PC-3 (cell line): ENCODE measurements around the gene ECEL1. TPM values are rescaled to one million over a fixed set of nuclear protein-coding genes. Genes with fewer than 3 reads are reported as not detected.
"Not testable (repeated sequence)": the region's sequence is repeated elsewhere in the genome, so short reads cannot be mapped to it uniquely, and the experiment has no call there.

Experiments used
- ATAC-seq: fragments of 200-7000 bp; cut with Tn5 transposase; 2 replicates; pipeline ENCODE4 v1.9.1; 2020; ENCODE audit warnings: mild to moderate bottlenecking, moderate library complexity
- BruUV-seq: library from RNA; stranded (reverse); fragments of 400-500 nt; replicated peaks from 2 replicates; lab custom pipeline; 2021; lab: Mats Ljungman, UMichigan
- CTCF ChIA-PET: fragments of 300-600 bp; sonication (Branson Sonifier 250); formaldehyde crosslinking; loops from one replicate; lab custom pipeline; 2022; ENCODE audit warnings: antibody characterized with exemption; lab: Charles Lee
- POLR2A ChIA-PET: fragments of 300-600 bp; sonication (Branson Sonifier 250); formaldehyde crosslinking; loops from one replicate; lab custom pipeline; 2022; ENCODE audit warnings: antibody characterized with exemption; ENCODE audit not compliant: unreplicated experiment; lab: Charles Lee
- DNase-seq: peaks from one replicate; pipeline ENCODE4 v3.0.0-alpha.2; 2015
- H2AFZ ChIP-seq: fragments of 300-600 bp; sonication (generic); 2 replicates; pipeline ENCODE4 v1.6.0; 2016; ENCODE audit warnings: antibody characterized with exemption, low read length
- H3F3A ChIP-seq: fragments of 300-600 bp; sonication (generic); one replicate; pipeline ENCODE4 v1.6.0; 2017; ENCODE audit warnings: antibody characterized with exemption, low read length, control low read depth, mild to moderate bottlenecking; ENCODE audit not compliant: unreplicated experiment
- H3K27ac ChIP-seq: fragments of 300-600 bp; sonication (generic); 2 replicates; pipeline ENCODE4 v1.5.1; 2016; ENCODE audit warnings: mild to moderate bottlenecking, low read length
- H3K27me3 ChIP-seq: fragments of 300-600 bp; sonication (generic); 2 replicates; pipeline ENCODE4 v1.6.1; 2016; ENCODE audit warnings: low read length, mixed read lengths
- H3K36me3 ChIP-seq: fragments of 300-600 bp; sonication (generic); 2 replicates; pipeline ENCODE4 v1.6.1; 2016; ENCODE audit warnings: low read depth, mixed run types, low read length, mixed read lengths
- H3K4me1 ChIP-seq: fragments of 300-600 bp; sonication (generic); 2 replicates; pipeline ENCODE4 v1.5.1; 2016; ENCODE audit warnings: low read length; ENCODE audit not compliant: insufficient read depth
- H3K4me2 ChIP-seq: fragments of 300-600 bp; sonication (generic); 2 replicates; pipeline ENCODE4 v1.6.0; 2016; ENCODE audit warnings: low read length
- H3K4me3 ChIP-seq: fragments of 300-600 bp; sonication (generic); 2 replicates; pipeline ENCODE4 v1.5.1; 2016; ENCODE audit warnings: mild to moderate bottlenecking, low read length, mixed read lengths
- H3K79me2 ChIP-seq: fragments of 300-600 bp; sonication (generic); 2 replicates; pipeline ENCODE4 v1.6.1; 2017; ENCODE audit warnings: low read length, mixed read lengths
- H3K9ac ChIP-seq: fragments of 300-600 bp; sonication (generic); 2 replicates; pipeline ENCODE4 v1.6.0; 2016; ENCODE audit warnings: mild to moderate bottlenecking, low read length
- H3K9me2 ChIP-seq: fragments of 300-600 bp; sonication (generic); replicated peaks from 2 replicates; pipeline ENCODE4 v1.6.1; 2016; ENCODE audit warnings: mixed run types, low read length, mixed read lengths
- H3K9me3 ChIP-seq: fragments of 300-600 bp; sonication (generic); 2 replicates; pipeline ENCODE4 v1.6.1; 2016; ENCODE audit warnings: low read length, mixed read lengths
- H4K20me1 ChIP-seq: fragments of 300-600 bp; sonication (generic); 2 replicates; pipeline ENCODE4 v1.6.1; 2016; ENCODE audit warnings: low read length, mixed read lengths
- CTCF ChIP-seq: fragments of 300-600 bp; sonication (generic); conservative IDR thresholded peaks from 2 replicates; pipeline ENCODE4 v1.5.1; 2017; ENCODE audit warnings: antibody characterized with exemption, low read depth, mild to moderate bottlenecking, low read length
- EZH2 ChIP-seq: fragments of 300-600 bp; sonication (generic); IDR thresholded peaks from one replicate; pipeline ENCODE4 v1.6.1; 2017; ENCODE audit warnings: antibody characterized with exemption, mild to moderate bottlenecking, low read length; ENCODE audit not compliant: unreplicated experiment
- EZH2phosphoT487 ChIP-seq: fragments of 300-600 bp; sonication (generic); IDR thresholded peaks from 2 replicates; pipeline ENCODE4 v1.6.1; 2018; ENCODE audit warnings: mild to moderate bottlenecking, antibody characterized with exemption, low read length, borderline replicate concordance
- intact Hi-C: fragments of 100-400 bp; cut with micrococcal nuclease; formaldehyde crosslinking; loops from 2 replicates; pipeline ENCODE4 v1.9.0; 2023
- total RNA-seq: library from RNA; depleted of rRNA; stranded (reverse); fragments of >200 nt; gene quantifications from 2 replicates; pipeline ENCODE4 v1.2.3, GENCODE V29; 2014

The ECEL1 gene
- total RNA-seq, 1 experiment from 2014 or later = not detected

- H3K79me2 ChIP-seq = no peaks in the 10 kb centered on the region
- BruUV-seq = no TSS peak
- TF ChIP-seq EZH2 (no peak), CTCF (no peak), EZH2phosphoT487 (no peak)
- no peak within 1 kb of the TSS for H3K4me3 ChIP-seq
- ChIA-PET POLR2A (no interaction called here), CTCF (no interaction called here)
- H4K20me1 ChIP-seq = no peaks in the 10 kb centered on the region
- no peaks in the 10 kb centered on the region for H3K4me1 ChIP-seq
- no peak within 1 kb of the TSS for H3K27ac ChIP-seq
- DNase-seq (no peak), ATAC-seq (no peak)
- intact Hi-C loops = no loop called here
- no peaks in the 10 kb centered on the region for H3F3A ChIP-seq
- no peaks in the 10 kb centered on the region for H3K9me3 ChIP-seq
- no peak within 1 kb of the TSS for H2AFZ ChIP-seq
- H3K36me3 ChIP-seq = no peaks in the 10 kb centered on the region
- H3K9me2 ChIP-seq = no peaks in the 10 kb centered on the region
- H3K9ac ChIP-seq = no peak within 1 kb of the TSS
- H3K4me2 ChIP-seq = no peak within 1 kb of the TSS
- H3K27me3 ChIP-seq = 0 out of 2 replicates have a peak, but pooled peaks cover 4% of the 10 kb centered on the region
Observed at GRCh38 chr2:232455426-232456255, 32.0 kb downstream of the ECEL1 start, which contains the start of gene ALPI. ALPI (plus strand) TSS chr2:232456153; CDS start chr2:232456200, 47 bp downstream.

DNA sequence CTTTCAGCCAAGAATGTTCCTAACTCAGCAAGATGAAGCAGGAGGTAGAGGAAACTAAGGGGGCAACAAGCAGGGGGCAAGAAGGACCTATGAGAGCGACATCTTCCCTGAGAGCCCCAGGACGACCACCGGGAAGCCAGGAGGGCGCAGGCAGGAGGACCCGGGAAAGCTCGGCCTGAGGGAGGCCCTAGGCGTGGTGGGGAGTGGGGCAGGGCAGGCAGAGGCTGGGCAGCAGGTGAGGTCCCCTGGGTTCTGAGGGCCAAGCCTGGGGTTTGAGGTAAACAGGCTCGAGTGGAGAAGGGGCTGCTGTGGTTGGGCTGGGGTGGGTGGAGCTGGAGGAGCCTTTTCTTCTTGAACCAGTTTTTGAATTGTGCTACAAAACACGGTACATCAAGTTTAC is 33.0 kb downstream of the ECEL1 start:
- H3F3A ChIP-seq = no peaks in the 10 kb centered on the region
- 0 out of 2 replicates have a peak, but pooled peaks cover 4% of the 10 kb centered on the region for H3K27me3 ChIP-seq

DNA sequence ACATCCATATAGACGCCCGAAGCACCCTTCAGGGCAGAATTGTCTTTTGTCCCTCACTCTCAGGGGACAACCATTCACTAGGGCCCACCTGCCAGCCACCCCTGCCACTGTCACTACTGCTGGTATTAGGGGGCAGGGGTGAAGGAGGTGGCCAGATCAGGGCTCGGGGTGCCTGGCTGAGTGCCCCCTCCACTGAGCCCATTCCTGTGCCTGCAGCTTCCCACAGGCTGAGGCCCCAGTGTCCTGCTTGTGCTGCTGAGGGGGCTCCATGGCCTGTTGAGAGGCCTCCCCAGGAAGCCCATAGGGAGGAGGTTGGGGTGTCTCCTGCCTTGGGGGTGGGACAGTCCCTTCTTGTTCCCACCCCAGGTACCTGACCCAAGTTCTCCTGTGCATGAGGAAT is 36.0 kb downstream of the ECEL1 start:
- H3K36me3 ChIP-seq, CTCF ChIA-PET, ATAC-seq, H3K9ac ChIP-seq, H3K4me1 ChIP-seq, H3K27ac ChIP-seq, H3K79me2 ChIP-seq, POLR2A ChIA-PET, H3K4me2 ChIP-seq, BruUV-seq, H2AFZ ChIP-seq, H3K9me3 ChIP-seq, H3K4me3 ChIP-seq, H3K27me3 ChIP-seq, DNase-seq, H3K9me2 ChIP-seq, H4K20me1 ChIP-seq, intact Hi-C loops, H3F3A ChIP-seq: not testable (repeated sequence)

More for the DNA sequence above, 33.0 kb downstream of the ECEL1 start:
- H3K9me2 ChIP-seq = no peaks in the 10 kb centered on the region
- no peak overlapping the region for H3K4me2 ChIP-seq
- TF ChIP-seq CTCF = no peak
- TF ChIP-seq EZH2 = no peak
- no peak for TF ChIP-seq EZH2phosphoT487
- ATAC-seq (no peak), DNase-seq (no peak)
- intact Hi-C loops = no loop called here
- no peak overlapping the region for H3K9ac ChIP-seq
- no peaks in the 10 kb centered on the region for H3K9me3 ChIP-seq
- H3K36me3 ChIP-seq = no peaks in the 10 kb centered on the region
- H2AFZ ChIP-seq = no peak overlapping the region
- no peaks in the 10 kb centered on the region for H3K79me2 ChIP-seq
- ChIA-PET POLR2A (no interaction called here), CTCF (no interaction called here)
- H3K27ac ChIP-seq = no peak overlapping the region
- no peaks in the 10 kb centered on the region for H4K20me1 ChIP-seq
- BruUV-seq = no TSS peak
- no peak overlapping the region for H3K4me3 ChIP-seq
- no peaks in the 10 kb centered on the region for H3K4me1 ChIP-seq
